Right ventricle myocardium superior (tissue), 1 donor: Measurements from ENCODE around the gene NAXD. TPM values are rescaled to one million over a fixed set of nuclear protein-coding genes. Genes with fewer than 3 reads are reported as not detected.

Experiments used
- ATAC-seq: fragments of 200-7000 bp; cut with Tn5 transposase; one replicate; pipeline ENCODE4 v1.9.1; 2020; ENCODE audit warnings: mild to moderate bottlenecking; ENCODE audit not compliant: poor library complexity
- DNase-seq: peaks from one replicate; pipeline ENCODE4 v3.0.0-alpha.2; 2020
- intact Hi-C: fragments of 100-400 bp; cut with DNase I; formaldehyde crosslinking; loops from one replicate; pipeline ENCODE4 v1.11.2; 2022
- total RNA-seq: library from RNA; stranded (reverse); fragmentation: NEBNext Ultra II Directional; extraction: Animal tissue kit (Norgen Biotek cat#: 25700); gene quantifications from one replicate; pipeline ENCODE4 v1.2.1, GENCODE V29; 2021
- donor health status: DM: no; HTN: yes; CAD: no; lungs with severe emphysema.

The NAXD gene
- total RNA-seq, 1 donor from 2014 or later = 27.6 TPM

DNA sequence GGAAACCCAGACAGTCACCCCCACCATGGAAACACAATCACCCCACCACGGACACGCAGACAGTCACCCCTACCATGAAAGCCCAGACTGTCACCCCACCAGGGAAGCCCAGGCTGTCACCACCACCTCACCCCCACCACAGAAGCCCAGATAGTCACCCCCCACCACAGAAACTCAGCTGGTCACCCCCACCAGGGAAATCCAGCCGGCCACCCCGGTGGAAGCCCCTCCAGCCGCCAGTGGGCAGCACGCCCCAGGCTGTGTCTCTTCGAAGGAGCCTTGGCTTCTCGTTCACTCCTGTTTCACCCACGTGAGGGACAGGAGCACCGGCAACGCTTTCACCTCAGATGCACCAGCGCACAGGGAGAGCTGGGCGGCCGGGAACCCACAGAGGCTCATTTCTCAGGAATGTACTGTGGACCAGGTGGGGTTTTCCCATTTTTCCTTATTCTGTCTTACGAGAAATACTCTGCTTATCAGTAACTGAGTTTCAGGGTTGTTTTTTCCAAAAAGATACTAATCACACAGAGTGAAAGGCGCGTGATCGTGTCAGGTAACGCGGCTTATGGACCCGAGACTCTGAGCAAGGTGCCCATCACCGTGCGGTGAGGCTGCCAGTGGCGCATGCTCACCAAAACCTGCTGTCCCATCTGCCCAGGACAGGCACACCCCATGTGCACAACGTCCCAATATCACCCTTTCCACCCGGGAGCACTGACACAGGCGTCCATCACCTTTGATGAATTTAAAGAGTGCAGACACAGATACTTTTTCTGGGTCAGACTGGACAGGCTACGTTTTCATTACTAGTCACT, 62.6 kb downstream of the NAXD start:
- ATAC-seq = no peak
- DNase-seq = no peak
- intact Hi-C loops = no loop called here

- no peak for ATAC-seq
- intact Hi-C loops = no loop called here
- DNase-seq = no peak
Measured at GRCh38 chr13:110680852-110681251, 65.5 kb downstream of the NAXD start.

DNA sequence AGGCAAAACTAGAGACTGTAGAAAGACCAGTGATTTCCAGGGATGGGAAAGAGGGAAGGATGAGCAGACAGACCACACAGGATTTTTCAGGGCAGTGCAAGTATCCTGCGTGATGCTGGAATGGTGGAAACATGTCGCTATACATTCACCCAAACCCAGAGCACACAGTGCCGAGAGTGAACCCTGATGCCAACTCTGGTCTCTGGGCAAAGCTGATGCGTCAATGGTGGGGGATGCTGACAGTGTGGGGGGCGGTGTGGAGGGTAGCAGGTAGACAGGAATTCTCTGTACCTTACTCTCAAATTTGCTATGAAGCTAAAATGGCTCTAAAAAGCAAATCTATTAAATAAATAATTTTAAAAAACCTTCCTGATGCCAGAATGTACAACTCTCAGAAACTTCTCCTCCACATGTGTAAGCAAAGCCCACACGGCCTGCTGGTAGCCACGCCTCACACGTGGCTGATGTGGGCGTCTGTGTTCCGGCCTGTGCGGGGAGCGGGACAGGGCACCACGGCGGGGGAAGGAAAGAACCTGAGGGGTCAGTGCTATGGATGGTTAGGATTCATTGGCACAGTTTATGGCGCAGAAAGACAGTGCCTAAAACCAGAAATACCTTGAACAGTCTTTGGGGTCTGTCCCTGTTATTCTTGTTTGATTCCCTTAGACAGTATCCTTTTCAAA, 66.7 kb downstream of the NAXD start:
- DNase-seq = no peak
- no peak for ATAC-seq
- intact Hi-C loops = no loop called here

- intact Hi-C loops = no loop called here
- DNase-seq (no peak), ATAC-seq (no peak)
Measured at GRCh38 chr13:110682746-110683145, 67.4 kb downstream of the NAXD start.

DNA sequence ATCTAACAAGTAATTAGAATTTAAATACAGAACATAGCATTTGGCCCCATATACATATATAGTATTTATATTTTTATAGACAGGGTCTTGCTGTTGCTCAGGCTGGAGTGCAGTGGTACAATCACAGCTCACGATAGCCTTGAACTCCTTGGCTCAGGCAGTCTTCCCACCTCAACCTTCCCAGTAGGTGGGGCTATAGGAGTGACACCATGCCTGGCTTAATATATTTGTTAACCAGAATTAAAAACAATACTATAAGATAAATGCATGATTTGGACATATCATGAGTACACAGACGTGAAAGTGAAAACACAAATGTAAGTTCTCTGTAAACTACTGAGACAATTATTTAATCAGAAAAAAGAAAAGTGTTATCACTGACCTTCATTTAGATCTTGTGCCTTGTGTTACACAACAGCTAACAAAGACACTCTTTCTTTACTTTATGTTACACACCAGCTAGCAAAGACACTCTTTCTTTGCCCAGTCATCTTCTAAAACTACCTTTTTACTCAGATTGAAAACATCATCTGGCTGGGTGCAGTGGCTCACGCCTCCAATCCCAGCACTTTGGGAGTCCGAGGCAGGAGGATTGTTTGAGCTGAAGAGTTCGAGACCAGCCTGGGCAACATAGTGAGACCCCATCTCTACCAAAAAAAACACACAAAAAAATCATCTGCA, 68.0 kb downstream of the NAXD start:
- no peak for ATAC-seq
- intact Hi-C loops = no loop called here
- DNase-seq = no peak

GRCh38 chr13:110683921-110684320, 68.6 kb downstream of the NAXD start:
- ATAC-seq = no peak
- intact Hi-C loops = no loop called here
- no peak for DNase-seq

DNA sequence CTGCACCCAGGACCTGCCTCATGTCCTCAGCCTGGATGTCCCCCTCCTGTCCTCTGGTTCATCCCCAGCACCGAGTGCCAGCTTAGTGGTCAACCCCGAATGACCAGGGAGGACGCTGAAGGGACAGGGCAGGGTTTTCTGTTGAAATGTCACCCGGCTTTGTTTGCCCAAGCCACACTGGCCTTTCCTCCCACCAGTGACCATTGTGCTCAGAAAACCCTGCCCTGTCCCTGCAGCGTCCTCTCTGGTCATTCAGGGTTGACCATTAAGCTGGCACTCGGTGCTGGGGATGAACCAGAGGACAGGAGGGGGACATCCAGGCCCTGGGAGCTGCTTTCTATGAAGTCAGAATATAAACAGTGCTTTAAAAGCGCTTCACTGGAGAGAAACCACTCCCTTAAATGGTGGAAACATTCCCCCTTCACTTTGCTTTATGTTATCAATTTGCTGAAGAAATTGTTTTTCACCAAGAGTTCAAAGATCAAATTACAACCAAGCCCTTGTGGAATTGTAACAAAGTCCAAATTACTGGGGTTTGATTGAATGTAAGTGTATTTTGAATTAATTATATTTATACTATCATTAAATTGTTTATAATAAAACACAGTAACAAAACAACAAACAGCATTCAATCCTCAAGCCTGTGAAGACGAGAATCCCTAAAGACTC, 69.2 kb downstream of the NAXD start:
- ATAC-seq = no peak
- DNase-seq = no peak
- intact Hi-C loops = no loop called here

DNA sequence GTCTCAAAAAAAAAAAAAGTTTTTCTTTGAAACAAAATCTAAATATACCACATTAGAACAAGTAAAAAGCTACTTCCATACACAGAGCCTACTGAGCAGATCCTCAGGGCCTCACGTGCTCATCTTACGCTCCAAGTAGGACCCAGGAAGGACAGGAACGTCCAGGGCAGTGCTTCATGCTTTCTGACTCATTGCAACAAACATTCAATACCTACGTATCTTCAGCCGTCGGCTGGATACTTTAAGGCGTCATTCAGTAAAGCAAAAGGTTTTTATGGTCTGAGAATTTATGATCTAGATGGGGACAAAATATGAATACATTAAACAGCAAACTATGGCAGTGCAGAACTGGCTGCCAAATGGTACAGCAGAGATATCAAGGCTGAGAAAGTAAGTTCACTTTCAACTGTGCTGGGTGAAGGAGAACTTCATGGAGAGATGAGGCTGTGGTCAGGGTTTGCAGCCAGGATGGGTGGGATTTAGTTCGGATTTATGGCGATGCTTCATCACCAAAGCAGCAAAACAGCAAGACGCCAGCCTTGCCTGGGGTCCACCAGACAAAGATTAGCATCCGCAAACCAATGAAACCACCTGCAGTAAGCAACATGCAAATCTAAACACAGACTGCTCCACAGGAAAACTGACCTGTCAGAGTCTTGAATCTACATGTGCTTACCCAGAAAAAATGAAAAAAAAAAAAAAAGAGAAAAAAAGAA, 70.1 kb downstream of the NAXD start:
- intact Hi-C loops = no loop called here
- DNase-seq (no peak), ATAC-seq (no peak)

GRCh38 chr13:110687736-110688135, 72.4 kb downstream of the NAXD start:
- intact Hi-C loops = no loop called here
- DNase-seq = no peak
- ATAC-seq = no peak

DNA sequence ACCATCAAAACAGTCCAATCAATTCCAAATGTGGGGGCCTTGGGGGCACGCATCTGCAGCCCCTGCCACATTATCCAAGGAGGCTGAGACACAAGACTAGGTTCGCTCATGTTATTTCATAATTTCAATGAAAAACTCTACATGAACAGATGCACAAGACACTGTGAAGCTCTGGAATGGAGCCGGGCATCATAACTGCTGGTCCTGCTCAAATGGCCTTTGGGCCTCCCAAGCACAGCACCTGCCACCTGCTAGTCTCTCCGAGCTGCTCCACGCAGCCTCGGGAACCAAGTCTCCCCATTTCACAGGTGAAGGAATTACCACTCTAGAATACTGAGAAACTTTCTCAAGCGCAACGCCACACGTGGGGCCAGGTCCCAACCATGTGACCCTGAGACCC, 73.7 kb downstream of the NAXD start:
- intact Hi-C loops = no loop called here
- ATAC-seq (no peak), DNase-seq (no peak)

Other genes with a start within 250 kb of the NAXD start
- 10.0 TPM for gene RAB20, start 53.8 kb upstream of the NAXD start, total RNA-seq
- gene CARS2, start 90.6 kb downstream of the NAXD start, total RNA-seq = 55.3 TPM
- 6.6 TPM for gene ING1, start 98.2 kb downstream of the NAXD start, total RNA-seq